H9 (cell line): ENCODE measurements around the gene WDR75. TPM values are rescaled to one million over a fixed set of nuclear protein-coding genes. Genes with fewer than 3 reads are reported as not detected.

Experiments used
- DNase-seq: peaks from one replicate; pipeline ENCODE4 v3.0.0-alpha.2; 2017
- H2AFZ ChIP-seq: one replicate; pipeline ENCODE4 v1.6.1; 2013; ENCODE audit warnings: mild to moderate bottlenecking, low read length, control low read depth, moderate library complexity
- H2AK5ac ChIP-seq: 2 replicates; pipeline ENCODE4 v1.6.1; 2013; ENCODE audit warnings: low read length, control low read depth, mixed read lengths; ENCODE audit not compliant: insufficient read length
- H2BK120ac ChIP-seq: one replicate; pipeline ENCODE4 v1.6.1; 2013; ENCODE audit warnings: low read depth, mild to moderate bottlenecking, low read length, control low read depth, inconsistent platforms; ENCODE audit not compliant: poor library complexity, severe bottlenecking
- H2BK12ac ChIP-seq: 2 replicates; pipeline ENCODE4 v1.6.1; 2013; ENCODE audit warnings: low read length, control low read depth, mixed read lengths, low read depth; ENCODE audit not compliant: insufficient read length
- H2BK15ac ChIP-seq: 2 replicates; pipeline ENCODE4 v1.6.1; 2013; ENCODE audit warnings: low read depth, low read length, control low read depth
- H2BK20ac ChIP-seq: one replicate; pipeline ENCODE4 v1.6.1; 2013; ENCODE audit warnings: low read depth, mild to moderate bottlenecking, low read length, control low read depth, inconsistent platforms; ENCODE audit not compliant: poor library complexity, severe bottlenecking
- H2BK5ac ChIP-seq: 2 replicates; pipeline ENCODE4 v1.6.1; 2013; ENCODE audit warnings: low read length, control low read depth, mixed read lengths; ENCODE audit not compliant: insufficient read length
- H3K14ac ChIP-seq: 2 replicates; pipeline ENCODE4 v1.6.1; 2013; ENCODE audit warnings: low read length, control low read depth; ENCODE audit not compliant: insufficient read depth
- H3K18ac ChIP-seq: 2 replicates; pipeline ENCODE4 v1.6.1; 2013; ENCODE audit warnings: low read depth, mild to moderate bottlenecking, mixed read lengths, low read length, control low read depth; ENCODE audit not compliant: insufficient read length
- H3K23ac ChIP-seq: 2 replicates; pipeline ENCODE4 v1.6.1; 2013; ENCODE audit warnings: low read length, control low read depth, mixed read lengths, low read depth; ENCODE audit not compliant: insufficient read length
- H3K23me2 ChIP-seq: 2 replicates; pipeline ENCODE4 v1.6.1; 2013; ENCODE audit warnings: low read depth, mild to moderate bottlenecking, mixed read lengths, low read length, control low read depth; ENCODE audit not compliant: insufficient read length, poor library complexity, severe bottlenecking
- H3K27ac ChIP-seq: 2 replicates; pipeline ENCODE4 v1.5.1; 2013; ENCODE audit warnings: low read length, control low read depth, mixed read lengths, low read depth; ENCODE audit not compliant: insufficient read length
- H3K27me3 ChIP-seq: 2 replicates; pipeline ENCODE4 v1.6.1; 2013; ENCODE audit warnings: low read length, control low read depth, inconsistent platforms; ENCODE audit not compliant: insufficient read depth
- H3K4ac ChIP-seq: 2 replicates; pipeline ENCODE4 v1.6.1; 2013; ENCODE audit warnings: low read depth, mild to moderate bottlenecking, control low read depth, inconsistent platforms, low read length, moderate library complexity
- H3K4me1 ChIP-seq: 2 replicates; pipeline ENCODE4 v1.6.1; 2013; ENCODE audit warnings: low read length, control low read depth, inconsistent platforms; ENCODE audit not compliant: insufficient read depth
- H3K4me2 ChIP-seq: 2 replicates; pipeline ENCODE4 v1.6.1; 2013; ENCODE audit warnings: low read length, control low read depth, mixed read lengths; ENCODE audit not compliant: insufficient read length, insufficient read depth
- H3K56ac ChIP-seq: 2 replicates; pipeline ENCODE4 v1.6.1; 2013; ENCODE audit warnings: low read depth, mild to moderate bottlenecking, mixed read lengths, low read length, control low read depth; ENCODE audit not compliant: insufficient read length
- H3K79me1 ChIP-seq: 2 replicates; pipeline ENCODE4 v1.6.1; 2013; ENCODE audit warnings: low read depth, mild to moderate bottlenecking, moderate library complexity, low read length, control low read depth, inconsistent platforms; ENCODE audit not compliant: insufficient read depth, poor library complexity, severe bottlenecking
- H3K79me2 ChIP-seq: 2 replicates; pipeline ENCODE4 v1.6.1; 2013; ENCODE audit warnings: low read length, control low read depth, inconsistent platforms; ENCODE audit not compliant: insufficient read depth
- H3K9ac ChIP-seq: 2 replicates; pipeline ENCODE4 v1.6.1; 2013; ENCODE audit warnings: low read length, control low read depth, mixed read lengths; ENCODE audit not compliant: insufficient read length; ENCODE audit errors: extremely low read depth
- H3K9me3 ChIP-seq: one replicate; pipeline ENCODE4 v1.6.1; 2013; ENCODE audit warnings: low read depth, low read length, inconsistent platforms; ENCODE audit not compliant: control insufficient read depth
- H3T11ph ChIP-seq: one replicate; pipeline ENCODE4 v1.6.1; 2013; ENCODE audit warnings: mild to moderate bottlenecking, low read length, control low read depth, inconsistent platforms
- H4K20me1 ChIP-seq: one replicate; pipeline ENCODE4 v1.6.1; 2013; ENCODE audit not compliant: control insufficient read depth, insufficient read length, insufficient read depth
- H4K5ac ChIP-seq: 2 replicates; pipeline ENCODE4 v1.6.1; 2013; ENCODE audit warnings: low read depth, mild to moderate bottlenecking, mixed read lengths, low read length, control low read depth; ENCODE audit not compliant: insufficient read length
- H4K8ac ChIP-seq: replicated peaks from 2 replicates; pipeline ENCODE4 v1.6.1; 2013; ENCODE audit warnings: low read length, control low read depth, mixed read lengths, low read depth; ENCODE audit not compliant: insufficient read length
- H4K91ac ChIP-seq: 2 replicates; pipeline ENCODE4 v1.6.1; 2013; ENCODE audit warnings: low read depth, mild to moderate bottlenecking, moderate library complexity, mixed read lengths, low read length, control low read depth; ENCODE audit not compliant: insufficient read length
- H3K27ac Mint-ChIP-seq, 3 experiments: 2 replicates in 2 of 3; 3 replicates in 1 of 3; pipeline ENCODE4 v1.8.0; 2020 to 2021; ENCODE audit warnings: mixed read lengths in 3 of 3, mild to moderate bottlenecking in 1 of 3, moderate library complexity in 1 of 3
- H3K27me3 Mint-ChIP-seq: 2 replicates; pipeline ENCODE4 v1.8.0; 2021; ENCODE audit warnings: low read depth, mild to moderate bottlenecking, moderate library complexity, mixed read lengths
- H3K36me3 Mint-ChIP-seq, 3 experiments: 2 replicates in 2 of 3; 3 replicates in 1 of 3; pipeline ENCODE4 v1.8.0; 2020 to 2021; ENCODE audit warnings: low read depth in 3 of 3, mixed read lengths in 3 of 3; ENCODE audit not compliant: insufficient read depth in 1 of 3
- H3K4me1 Mint-ChIP-seq, 2 experiments: 2 replicates each; pipeline ENCODE4 v1.8.0; 2020; ENCODE audit warnings: mixed read lengths in 2 of 2
- H3K4me3 Mint-ChIP-seq, 2 experiments: 2 replicates in 1 of 2; 3 replicates in 1 of 2; pipeline ENCODE4 v1.8.0; 2020 to 2021; ENCODE audit warnings: mild to moderate bottlenecking in 2 of 2, mixed read lengths in 2 of 2, moderate library complexity in 1 of 2
- H3K9me3 Mint-ChIP-seq, 2 experiments: 2 replicates in 1 of 2; 3 replicates in 1 of 2; pipeline ENCODE4 v1.8.0; 2020; ENCODE audit warnings: mild to moderate bottlenecking in 2 of 2, mixed read lengths in 2 of 2, moderate library complexity in 1 of 2
- CTCF ChIP-seq: fragments of 200-600 bp; sonication (generic); conservative IDR thresholded peaks from 3 replicates; pipeline ENCODE4 v1.8.0; 2021; ENCODE audit warnings: antibody characterized with exemption, mild to moderate bottlenecking
- WGBS: extraction: QIAGEN DNeasy Blood & Tissue Kit; methylation state at CpG from one replicate; pipeline ENCODE4 v1.1.7; 2013; ENCODE audit warnings: missing lambda C conversion rate, low lambda C conversion rate, mixed read lengths; ENCODE audit not compliant: insufficient read length; ENCODE audit errors: extremely low coverage; 5-methylcytosine and 5-hydroxymethylcytosine counted together
- total RNA-seq: library from RNA; stranded (reverse); gene quantifications from 2 replicates; pipeline ENCODE4 v1.2.1, GENCODE V29; 2021

WDR75 gene
- total RNA-seq, 1 experiment from 2014 or later: 80.6 TPM

- Histone ChIP-seq H3K23me2 (no peaks in the 10 kb centered on the region), H4K20me1 (no peaks in the 10 kb centered on the region), H3K4me2 (no peak overlapping the region), H3K79me2 (no peaks in the 10 kb centered on the region), H3T11ph (no peak overlapping the region), H2AFZ (no peak overlapping the region), H3K4me1 (no peaks in the 10 kb centered on the region; the same call in 1 of the 2 replicates), H3K27me3 (no peaks in the 10 kb centered on the region), H3K9me3 (no peaks in the 10 kb centered on the region), H4K5ac (no peak overlapping the region), H2BK20ac (no peak overlapping the region), H3K18ac (no peak overlapping the region), H2AK5ac (no peak overlapping the region), H2BK15ac (no peak overlapping the region), H4K91ac (no peak overlapping the region), H3K4ac (no peak overlapping the region), H2BK12ac (no peak overlapping the region), H4K8ac (no peak overlapping the region), H2BK5ac (no peak overlapping the region), H3K9ac (no peak overlapping the region), H3K14ac (no peak overlapping the region), H3K79me1 (no peaks in the 10 kb centered on the region), H3K27ac (no peak overlapping the region), H3K56ac (no peak overlapping the region), H3K23ac (no peak overlapping the region), H2BK120ac (no peak overlapping the region)
- WGBS: no CpG with 5 or more reads among the region's 2 CpGs
- TF ChIP-seq CTCF: no peak
- peaks cover 6% of the 10 kb centered on the region in 2 experiments; a peak in 4 of 5 replicates for H3K9me3 Mint-ChIP-seq
- peaks cover 7 to 20% (median 9%) of the 10 kb centered on the region in 3 experiments for H3K36me3 Mint-ChIP-seq
- H3K27ac Mint-ChIP-seq: no peak overlapping the region
- no peak for DNase-seq
- H3K27me3 Mint-ChIP-seq: no peaks in the 10 kb centered on the region
- H3K4me3 Mint-ChIP-seq: no peak overlapping the region
- peaks cover 13 to 14% of the 10 kb centered on the region in 2 experiments for H3K4me1 Mint-ChIP-seq
Observed at GRCh38 chr2:189424961-189425360, 16.3 kb upstream of the WDR75 start.
